T47D (cell line): Measurements from ENCODE around the gene RNF212B.
"Not testable (repeated sequence)": the region's sequence is repeated elsewhere in the genome, so short reads cannot be mapped to it uniquely, and the experiment has no call there.

Source experiments
- DNase-seq, 2 experiments: peaks; one replicate each; pipeline versions ENCODE4 v3.0.0 to v3.0.0-alpha.2; 2011 to 2012; ENCODE audit warnings: low read depth in 1 of 2, low spot score in 1 of 2
- JUND ChIP-seq: IDR thresholded peaks from 2 replicates; pipeline ENCODE4 v1.6.1; 2012; ENCODE audit warnings: low read depth
- in situ Hi-C: cut with HindIII; loops from 2 replicates; pipeline ENCODE4 v1.10.0; 2016; ENCODE audit warnings: low sequenced_read_pairs, low pct_unique_long_range_greater_than_20kb

The RNF212B gene

GRCh38 chr14:23217032-23218020, 20.4 kb upstream of the RNF212B start:
- no peak for TF ChIP-seq JUND
- in situ Hi-C loops = no loop called here
- no peak for DNase-seq

DNA sequence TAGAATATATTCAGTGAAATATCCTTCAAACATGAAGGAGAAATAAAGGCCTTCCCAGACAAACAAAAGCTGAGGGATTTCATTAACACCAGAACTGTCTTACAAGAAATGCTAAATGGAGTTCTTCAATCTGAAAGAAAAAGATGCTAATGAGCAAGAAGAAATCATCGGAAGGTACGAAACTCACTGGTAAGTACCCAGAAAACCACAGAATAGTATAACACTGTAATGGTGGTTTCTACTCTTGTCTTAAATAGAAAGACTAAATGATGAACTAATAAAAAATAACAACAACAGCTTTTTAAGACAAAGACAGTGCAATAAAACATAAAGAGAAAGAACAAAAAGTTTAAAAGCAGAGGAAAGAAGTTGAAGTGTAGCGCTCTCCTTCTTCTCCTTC, 18.7 kb upstream of the RNF212B start:
- in situ Hi-C loops = no loop called here
- no peak for DNase-seq
- no peak for TF ChIP-seq JUND

DNA sequence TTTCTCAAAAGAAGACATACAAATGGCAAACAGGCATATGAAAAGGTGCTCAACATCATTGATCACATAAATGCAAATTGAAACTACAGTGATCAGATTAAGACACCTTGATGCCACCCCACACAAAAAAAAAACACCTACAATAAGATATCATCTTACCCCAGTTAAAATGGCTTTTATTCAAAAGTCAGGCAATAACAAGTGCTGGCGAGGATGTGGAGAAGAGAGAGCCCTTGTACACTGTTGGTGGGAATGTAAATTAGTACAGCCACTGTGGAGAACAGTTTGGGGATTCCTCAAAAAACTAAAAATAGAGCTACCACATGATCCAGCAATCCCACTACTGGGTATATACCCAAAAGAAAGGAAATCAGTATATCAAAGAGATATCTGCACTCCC, 12.8 kb upstream of the RNF212B start:
- DNase-seq, in situ Hi-C loops: not testable (repeated sequence)

GRCh38 chr14:23227566-23227965, 10.2 kb upstream of the RNF212B start:
- DNase-seq = no peak
- in situ Hi-C loops = no loop called here
- no peak for TF ChIP-seq JUND

- TF ChIP-seq JUND = no peak
- in situ Hi-C loops = no loop called here
- no peak for DNase-seq
Measured at GRCh38 chr14:23228812-23229211, 8.9 kb upstream of the RNF212B start.

GRCh38 chr14:23232241-23232808, 5.4 kb upstream of the RNF212B start:
- in situ Hi-C loops, DNase-seq: not testable (repeated sequence)

- no peak for TF ChIP-seq JUND
- DNase-seq = no peak
- in situ Hi-C loops = no loop called here
Measured at GRCh38 chr14:23240661-23241060, 2.9 kb downstream of the RNF212B start.

DNA sequence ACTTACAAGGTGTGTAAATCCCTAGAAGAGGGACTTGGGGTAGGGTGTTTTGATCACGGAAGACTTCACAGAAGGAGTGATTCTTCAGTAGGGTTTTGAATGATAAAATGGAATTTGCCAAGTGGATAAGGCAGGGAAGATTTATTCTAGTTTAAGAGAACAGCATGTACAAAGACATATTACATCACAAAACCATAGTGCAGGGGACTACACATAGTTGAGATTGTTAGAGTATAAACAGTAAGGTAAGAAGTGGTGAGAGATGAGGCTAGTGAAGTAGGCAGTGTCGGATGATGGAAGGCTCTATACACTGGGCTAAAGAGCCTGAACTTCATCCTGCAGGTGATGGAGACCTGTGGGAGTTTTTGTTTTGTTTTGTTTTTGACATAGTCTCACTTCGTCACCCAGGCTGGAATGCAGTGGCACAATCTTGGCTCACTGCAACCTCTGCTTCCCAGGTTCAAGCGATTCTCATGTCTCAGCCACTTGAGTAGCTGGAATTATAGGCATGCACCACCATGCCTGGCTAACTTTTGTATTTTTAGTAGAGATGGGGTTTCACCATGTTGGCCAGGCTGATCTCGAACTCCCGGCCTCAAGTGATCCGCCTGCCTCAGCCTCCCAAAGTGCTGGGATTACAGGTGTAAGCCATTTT, 3.5 kb downstream of the RNF212B start:
- DNase-seq, in situ Hi-C loops: not testable (repeated sequence)

- TF ChIP-seq JUND = no peak
- in situ Hi-C loops = no loop called here
- no peak for DNase-seq
Measured at GRCh38 chr14:23242076-23242475, 4.3 kb downstream of the RNF212B start.

DNA sequence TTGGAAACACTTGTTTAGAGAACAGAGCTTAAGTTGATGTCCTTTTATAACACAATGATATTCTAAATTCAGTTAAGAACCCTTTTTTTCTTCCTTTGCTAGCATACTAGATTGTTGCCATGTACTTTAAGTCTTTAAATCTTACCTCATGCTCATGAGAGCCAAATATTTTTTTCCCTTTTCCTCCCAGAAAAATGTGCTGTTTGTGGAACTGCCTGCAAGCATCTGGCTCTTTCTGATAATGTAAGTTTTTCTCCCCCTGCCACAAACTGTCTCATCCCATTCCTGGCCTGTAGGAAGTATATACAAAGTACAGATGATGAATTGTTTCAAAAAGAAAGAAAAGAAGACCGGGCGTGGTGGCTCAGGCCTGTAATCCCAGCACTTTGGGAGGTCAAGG, 5.3 kb downstream of the RNF212B start:
- in situ Hi-C loops = no loop called here
- TF ChIP-seq JUND = no peak
- DNase-seq = no peak

DNA sequence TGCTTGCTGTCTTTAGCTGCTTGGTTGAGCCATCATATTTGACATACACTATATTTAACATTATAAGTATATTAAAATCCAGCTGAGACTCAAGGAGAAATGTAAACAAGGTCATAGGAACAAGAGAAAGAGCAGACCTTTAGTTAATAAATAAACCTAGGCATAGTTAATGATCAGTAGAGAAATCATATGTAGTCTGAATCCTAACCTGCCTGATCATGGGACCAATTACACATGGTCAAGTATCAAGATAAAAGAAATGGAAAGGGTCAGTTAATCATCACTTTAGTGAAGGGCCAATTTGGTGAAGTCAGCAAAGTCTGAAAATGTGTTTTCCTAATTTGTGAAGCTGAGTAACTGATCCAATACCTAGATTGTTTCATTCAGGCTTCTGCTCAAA, 7.5 kb downstream of the RNF212B start:
- TF ChIP-seq JUND = no peak
- no peak for DNase-seq
- in situ Hi-C loops = no loop called here

DNA sequence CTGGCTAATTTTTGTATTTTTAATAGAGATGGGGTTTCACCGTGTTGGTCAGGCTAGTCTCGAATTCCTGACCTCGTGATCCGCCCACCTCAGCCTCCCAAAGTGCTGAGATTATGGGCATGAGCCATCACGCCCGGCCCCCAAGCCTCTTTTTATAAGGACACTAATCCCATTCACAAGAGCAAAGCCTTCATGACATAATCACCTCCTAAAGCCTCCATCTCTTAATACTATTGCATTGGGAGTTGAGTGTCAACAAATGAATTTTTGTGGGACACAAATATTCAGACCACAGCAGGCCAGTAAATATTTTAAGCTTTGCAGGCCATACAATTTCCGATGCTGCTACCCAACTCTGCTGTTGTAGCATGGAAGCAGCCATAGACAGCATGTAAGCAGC, 10.9 kb downstream of the RNF212B start:
- no peak for TF ChIP-seq JUND
- DNase-seq = peak in 1 of 2 experiments; percentile 15
- in situ Hi-C loops = no loop called here

- no peak for TF ChIP-seq JUND
- DNase-seq = no peak
- in situ Hi-C loops = no loop called here
Measured at GRCh38 chr14:23249824-23250223, 12.1 kb downstream of the RNF212B start.
